GM19468 (cell line): Measurements from ENCODE around the gene BEAN1.

Experiments
- ATAC-seq: cut with Tn5 transposase; IDR thresholded peaks from one replicate; pipeline ENCODE4 v1.9.1; 2021; ENCODE audit warnings: mild to moderate bottlenecking, moderate library complexity, moderate number of reproducible peaks; ENCODE audit not compliant: unreplicated experiment; ENCODE audit errors: extremely low read depth

BEAN1 gene

DNA sequence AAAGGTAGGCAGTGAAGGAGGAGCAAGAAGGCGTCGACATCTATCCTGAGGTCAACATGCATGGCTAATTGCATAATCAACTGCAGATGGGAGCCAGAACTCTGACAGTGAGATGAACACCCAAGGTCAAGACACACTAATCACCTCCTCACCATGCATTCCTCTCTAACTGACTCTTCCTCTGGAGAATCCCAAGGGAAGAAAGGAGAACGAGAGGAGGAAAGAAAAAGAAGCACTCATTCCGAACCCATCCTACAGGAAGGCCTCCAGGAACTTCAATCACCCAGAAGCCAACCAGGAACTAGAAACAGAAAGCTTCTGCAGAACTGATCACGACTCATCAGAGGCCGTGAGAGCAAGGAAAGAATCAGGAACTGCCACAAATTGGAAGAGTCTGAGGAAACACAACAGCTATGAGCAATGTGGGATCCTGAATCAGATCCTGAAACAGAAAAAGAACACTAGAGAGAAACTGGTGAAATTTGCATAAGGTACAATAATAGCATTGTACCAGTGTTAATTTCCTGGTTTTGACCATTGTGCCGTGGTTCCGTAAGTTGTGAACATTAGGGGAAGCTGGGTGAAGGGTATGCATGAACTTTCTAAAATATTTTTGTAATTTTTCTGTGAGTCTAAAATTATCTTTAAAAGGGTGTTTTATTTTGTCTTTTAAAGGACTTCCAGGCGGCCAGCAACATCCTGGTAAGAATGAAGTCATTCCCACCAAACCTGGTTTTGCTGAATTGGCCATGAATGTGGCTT is 10.0 kb upstream of the BEAN1 start:
- no peak for ATAC-seq

DNA sequence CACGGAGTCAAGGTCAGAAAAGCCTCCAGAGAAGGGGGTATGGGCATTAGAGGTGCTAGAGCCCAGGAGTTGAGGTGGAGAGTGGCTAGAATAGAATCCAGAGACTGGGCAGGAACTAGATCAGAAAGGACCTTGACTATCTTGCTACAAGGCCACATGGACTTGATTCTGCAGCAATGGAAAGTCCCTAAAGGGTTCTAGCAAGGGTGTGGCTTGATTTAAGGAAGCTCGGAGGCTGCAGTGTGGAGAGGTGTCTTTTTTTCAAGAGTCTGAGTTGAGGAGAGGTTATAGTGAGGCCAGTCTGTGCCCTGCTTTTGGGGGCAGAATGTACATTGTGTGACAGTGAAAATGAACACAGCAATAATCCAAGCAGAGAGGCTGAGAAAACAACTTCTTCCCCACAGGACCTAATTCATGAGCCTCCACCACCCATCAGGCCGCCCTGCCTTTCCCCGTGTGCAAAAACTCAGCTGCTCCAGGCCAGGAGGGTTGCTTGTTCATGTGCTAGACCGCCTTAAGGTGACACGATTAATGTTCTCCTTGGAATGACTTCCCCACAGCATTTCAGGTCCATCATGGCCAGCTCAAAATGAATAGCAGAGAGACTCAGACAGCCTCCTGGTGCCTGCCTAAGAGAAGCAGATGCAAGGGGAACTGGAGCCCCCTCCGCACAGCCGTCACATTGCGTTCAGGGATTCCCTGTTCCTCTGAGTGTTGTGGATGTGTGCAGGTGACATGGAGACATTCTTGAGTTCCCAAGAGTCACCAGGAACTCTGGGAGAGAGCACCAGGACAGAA is 8.7 kb upstream of the BEAN1 start:
- no peak for ATAC-seq

- no peak for ATAC-seq
These were observed 7.6 kb upstream of the BEAN1 start for GRCh38 chr16:66419527-66419926.

- ATAC-seq, result no peak
These were observed 6.7 kb upstream of the BEAN1 start for GRCh38 chr16:66420396-66420795.

DNA sequence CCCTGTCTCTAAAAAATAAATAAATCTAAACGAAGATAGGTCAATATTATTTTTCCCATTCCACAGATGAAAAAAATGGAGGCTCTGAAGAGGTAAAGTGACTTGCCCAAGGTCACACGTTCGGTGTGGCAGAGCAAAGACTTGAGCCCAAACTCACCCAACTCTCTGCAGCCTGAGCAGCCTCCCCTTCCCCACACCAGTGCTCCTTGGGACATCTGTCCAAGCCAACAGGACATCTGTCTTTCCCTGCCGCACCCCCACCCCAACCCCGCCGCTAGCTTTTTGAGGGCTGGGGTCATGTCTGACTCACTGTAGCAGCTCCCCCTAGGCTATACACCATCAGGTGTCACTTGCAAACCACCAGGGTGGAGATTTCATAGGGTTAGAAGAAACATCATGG is 5.2 kb upstream of the BEAN1 start:
- ATAC-seq, result no peak

GRCh38 chr16:66422366-66422765 is 4.7 kb upstream of the BEAN1 start:
- no peak for ATAC-seq

- no peak for ATAC-seq
These were observed 3.9 kb upstream of the BEAN1 start for GRCh38 chr16:66423177-66423576.

DNA sequence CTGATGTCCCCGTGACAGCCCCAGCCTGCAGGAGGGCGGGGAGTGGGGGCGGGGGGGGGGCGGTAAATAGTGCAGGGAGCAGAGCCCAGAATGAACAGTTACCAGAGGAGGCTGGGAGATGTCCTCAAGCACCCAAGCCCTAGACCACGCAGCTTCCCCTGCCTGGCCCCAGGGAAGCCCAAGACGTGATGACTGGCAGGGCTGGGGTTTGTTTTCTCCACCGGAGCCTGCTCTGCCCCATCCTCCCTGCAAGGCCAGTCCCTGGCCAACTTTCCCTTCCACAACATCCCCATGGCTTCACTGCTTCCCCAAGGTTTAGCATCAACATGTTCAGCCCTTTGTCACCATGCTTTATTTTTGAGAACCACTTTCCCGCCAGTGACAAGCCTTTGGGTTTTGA is 1.4 kb upstream of the BEAN1 start:
- no peak for ATAC-seq

DNA sequence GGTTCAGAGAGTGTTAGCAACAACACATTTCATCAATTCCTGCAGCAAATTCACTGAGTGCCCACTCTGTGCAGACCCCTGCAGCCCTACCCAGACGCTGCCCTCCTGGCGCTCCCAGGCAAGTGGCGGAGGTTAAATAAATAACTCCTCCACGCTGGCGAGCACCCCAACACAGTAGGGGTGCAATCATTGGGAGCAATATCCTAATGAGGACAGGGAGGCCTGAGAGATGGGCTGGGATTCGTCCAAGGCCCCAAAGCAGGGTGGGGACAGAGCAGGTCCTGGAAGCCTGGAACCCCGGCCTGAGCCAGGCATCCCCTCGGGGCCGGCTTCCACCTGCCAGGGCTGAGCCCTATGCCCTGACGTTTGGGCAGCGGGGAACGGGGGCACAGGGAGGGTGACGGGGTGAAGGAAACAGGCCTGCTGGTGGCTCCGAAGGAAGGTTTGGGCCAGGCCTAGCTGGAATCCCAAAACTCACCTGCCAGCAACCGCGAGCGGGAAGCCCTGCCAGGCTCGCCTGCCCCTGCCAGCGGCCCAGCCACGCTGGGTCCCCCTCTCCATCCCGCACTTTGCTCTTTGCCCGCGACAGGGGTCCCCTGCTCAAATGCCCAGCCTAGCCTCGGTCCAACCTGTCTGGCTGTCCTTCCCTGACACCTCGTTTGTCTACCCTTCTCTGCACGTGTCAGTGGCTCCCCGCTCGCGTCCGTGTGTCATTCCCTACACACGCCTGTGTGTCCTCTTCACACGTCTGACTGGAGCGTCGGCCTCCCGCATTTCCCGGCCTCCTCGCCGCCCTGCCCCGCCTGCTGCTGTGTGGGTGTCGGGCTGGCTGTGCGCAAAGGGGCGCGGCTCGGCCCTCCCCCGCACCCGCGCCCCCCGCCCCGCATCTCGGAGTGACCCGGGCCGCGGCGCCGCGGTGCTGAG is 721 bp upstream of the BEAN1 start:
- ATAC-seq, result no peak

GRCh38 chr16:66427871-66428681 is 981 bp downstream of the BEAN1 start:
- no peak for ATAC-seq

GRCh38 chr16:66428682-66429251 is 1.7 kb downstream of the BEAN1 start:
- ATAC-seq, result no peak

GRCh38 chr16:66429290-66429962 is 2.3 kb downstream of the BEAN1 start:
- ATAC-seq, result no peak

DNA sequence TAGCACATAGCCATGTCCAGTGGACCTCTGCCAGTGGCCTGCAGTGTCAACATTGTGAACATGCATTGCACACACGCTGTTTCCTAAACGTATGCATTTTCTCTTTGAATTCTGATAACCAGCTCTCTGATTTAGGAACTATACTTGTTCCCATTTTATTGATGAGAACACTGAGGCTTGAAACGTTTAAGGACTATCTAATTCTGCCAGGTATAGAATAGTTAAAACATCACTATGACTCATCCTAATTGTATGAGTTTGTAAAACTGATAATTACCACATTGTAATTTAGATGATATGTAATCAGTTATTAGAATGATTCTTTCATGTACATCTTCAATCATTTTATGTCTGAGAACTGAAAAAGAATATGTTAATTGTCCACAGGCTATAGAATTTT is 3.1 kb downstream of the BEAN1 start:
- ATAC-seq, result no peak

DNA sequence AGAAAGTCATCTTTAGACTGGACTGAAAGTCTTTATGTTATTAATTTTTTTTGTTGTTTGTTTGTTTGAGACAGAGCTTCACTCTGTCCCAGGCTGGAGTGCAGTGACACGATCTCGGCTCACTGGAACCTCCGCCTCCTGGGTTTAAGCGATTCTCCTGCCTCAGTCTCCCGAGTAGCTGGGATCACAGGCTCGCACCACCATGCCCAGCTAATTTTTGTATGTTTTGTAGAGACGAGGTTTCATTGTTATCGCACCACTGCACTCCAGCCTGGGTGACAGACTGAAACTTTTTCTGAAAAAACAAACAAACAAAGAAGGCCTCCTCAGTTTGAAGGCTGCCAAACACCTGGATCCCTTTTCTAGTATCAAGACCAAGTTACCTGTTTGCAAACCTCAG is 4.7 kb downstream of the BEAN1 start:
- ATAC-seq, result no peak

- no peak for ATAC-seq
These were observed 5.3 kb downstream of the BEAN1 start for GRCh38 chr16:66432429-66432828.

GRCh38 chr16:66434619-66435430 is 7.7 kb downstream of the BEAN1 start:
- ATAC-seq, result no peak

DNA sequence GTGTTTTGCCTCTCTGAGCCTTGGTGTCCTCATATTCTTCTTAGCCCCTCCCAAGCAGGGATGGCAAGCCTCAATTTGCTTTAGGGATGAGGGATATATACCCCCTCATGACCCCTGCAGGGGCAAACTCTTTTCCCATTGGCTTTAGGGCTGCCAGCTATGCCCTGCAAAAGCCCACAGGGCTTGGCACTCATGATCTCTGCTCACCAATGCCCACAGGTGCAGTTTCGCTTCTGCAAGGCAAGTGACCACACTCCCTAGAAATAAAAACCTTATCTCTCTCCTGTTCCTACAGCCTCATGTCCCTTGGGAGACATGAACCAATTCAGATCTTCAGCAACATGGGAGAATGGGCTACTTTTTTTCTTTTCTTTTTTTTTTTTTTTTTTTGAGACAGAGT is 8.8 kb downstream of the BEAN1 start:
- ATAC-seq, result no peak

GRCh38 chr16:66437391-66437945 is 10.4 kb downstream of the BEAN1 start:
- no peak for ATAC-seq
